Measurements from ENCODE around the gene ALKBH7.

DNA sequence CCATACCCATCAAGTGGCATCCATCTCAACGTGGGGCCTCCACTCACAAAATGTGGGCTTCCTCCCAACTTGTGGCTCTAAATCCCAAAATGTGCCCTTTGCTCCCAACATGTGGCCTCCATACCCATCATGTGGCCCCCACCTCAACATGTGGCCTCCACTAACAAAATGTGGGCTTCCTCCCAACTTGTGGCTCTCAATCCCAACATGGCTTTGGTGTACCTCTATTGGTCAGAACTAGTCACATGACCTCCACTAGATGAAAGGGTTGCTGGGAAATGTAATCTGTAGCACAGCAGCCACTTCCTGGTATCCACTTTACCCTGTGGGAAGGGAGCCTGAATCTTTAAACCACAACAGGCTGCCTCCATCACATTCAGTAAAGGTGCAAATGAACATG lies 29.1 kb upstream of the ALKBH7 start:
- TF ChIP-seq CHD2 (IDR thresholded peaks at IDR 0.05; ENCODE audit: low read length, partially characterized antibody) (no peak), JUND (IDR thresholded peaks at IDR 0.05) (no peak), FOXM1 (IDR thresholded peaks at IDR 0.05; ENCODE audit: low read depth) (no peak), EP300 (IDR thresholded peaks at IDR 0.05; ENCODE audit: borderline replicate concordance in 1 of 2, low read depth in 1 of 2, low read length in 1 of 2) (no peak), MXI1 (IDR thresholded peaks at IDR 0.05; ENCODE audit: low read depth, low read length) (no peak), RAD21 (IDR thresholded peaks at IDR 0.05; ENCODE audit: low read length) (no peak), ELF1 (IDR thresholded peaks at IDR 0.05) (no peak)
- TF ChIP-seq, protein P1, sequence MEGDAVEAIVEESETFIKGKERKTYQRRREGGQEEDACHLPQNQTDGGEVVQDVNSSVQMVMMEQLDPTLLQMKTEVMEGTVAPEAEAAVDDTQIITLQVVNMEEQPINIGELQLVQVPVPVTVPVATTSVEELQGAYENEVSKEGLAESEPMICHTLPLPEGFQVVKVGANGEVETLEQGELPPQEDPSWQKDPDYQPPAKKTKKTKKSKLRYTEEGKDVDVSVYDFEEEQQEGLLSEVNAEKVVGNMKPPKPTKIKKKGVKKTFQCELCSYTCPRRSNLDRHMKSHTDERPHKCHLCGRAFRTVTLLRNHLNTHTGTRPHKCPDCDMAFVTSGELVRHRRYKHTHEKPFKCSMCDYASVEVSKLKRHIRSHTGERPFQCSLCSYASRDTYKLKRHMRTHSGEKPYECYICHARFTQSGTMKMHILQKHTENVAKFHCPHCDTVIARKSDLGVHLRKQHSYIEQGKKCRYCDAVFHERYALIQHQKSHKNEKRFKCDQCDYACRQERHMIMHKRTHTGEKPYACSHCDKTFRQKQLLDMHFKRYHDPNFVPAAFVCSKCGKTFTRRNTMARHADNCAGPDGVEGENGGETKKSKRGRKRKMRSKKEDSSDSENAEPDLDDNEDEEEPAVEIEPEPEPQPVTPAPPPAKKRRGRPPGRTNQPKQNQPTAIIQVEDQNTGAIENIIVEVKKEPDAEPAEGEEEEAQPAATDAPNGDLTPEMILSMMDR (IDR thresholded peaks at IDR 0.05) = no peak
- TF ChIP-seq, protein P2, sequence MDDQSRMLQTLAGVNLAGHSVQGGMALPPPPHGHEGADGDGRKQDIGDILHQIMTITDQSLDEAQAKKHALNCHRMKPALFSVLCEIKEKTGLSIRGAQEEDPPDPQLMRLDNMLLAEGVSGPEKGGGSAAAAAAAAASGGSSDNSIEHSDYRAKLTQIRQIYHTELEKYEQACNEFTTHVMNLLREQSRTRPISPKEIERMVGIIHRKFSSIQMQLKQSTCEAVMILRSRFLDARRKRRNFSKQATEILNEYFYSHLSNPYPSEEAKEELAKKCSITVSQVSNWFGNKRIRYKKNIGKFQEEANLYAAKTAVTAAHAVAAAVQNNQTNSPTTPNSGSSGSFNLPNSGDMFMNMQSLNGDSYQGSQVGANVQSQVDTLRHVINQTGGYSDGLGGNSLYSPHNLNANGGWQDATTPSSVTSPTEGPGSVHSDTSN (IDR thresholded peaks at IDR 0.05) = no peak
- TF ChIP-seq, protein P3, sequence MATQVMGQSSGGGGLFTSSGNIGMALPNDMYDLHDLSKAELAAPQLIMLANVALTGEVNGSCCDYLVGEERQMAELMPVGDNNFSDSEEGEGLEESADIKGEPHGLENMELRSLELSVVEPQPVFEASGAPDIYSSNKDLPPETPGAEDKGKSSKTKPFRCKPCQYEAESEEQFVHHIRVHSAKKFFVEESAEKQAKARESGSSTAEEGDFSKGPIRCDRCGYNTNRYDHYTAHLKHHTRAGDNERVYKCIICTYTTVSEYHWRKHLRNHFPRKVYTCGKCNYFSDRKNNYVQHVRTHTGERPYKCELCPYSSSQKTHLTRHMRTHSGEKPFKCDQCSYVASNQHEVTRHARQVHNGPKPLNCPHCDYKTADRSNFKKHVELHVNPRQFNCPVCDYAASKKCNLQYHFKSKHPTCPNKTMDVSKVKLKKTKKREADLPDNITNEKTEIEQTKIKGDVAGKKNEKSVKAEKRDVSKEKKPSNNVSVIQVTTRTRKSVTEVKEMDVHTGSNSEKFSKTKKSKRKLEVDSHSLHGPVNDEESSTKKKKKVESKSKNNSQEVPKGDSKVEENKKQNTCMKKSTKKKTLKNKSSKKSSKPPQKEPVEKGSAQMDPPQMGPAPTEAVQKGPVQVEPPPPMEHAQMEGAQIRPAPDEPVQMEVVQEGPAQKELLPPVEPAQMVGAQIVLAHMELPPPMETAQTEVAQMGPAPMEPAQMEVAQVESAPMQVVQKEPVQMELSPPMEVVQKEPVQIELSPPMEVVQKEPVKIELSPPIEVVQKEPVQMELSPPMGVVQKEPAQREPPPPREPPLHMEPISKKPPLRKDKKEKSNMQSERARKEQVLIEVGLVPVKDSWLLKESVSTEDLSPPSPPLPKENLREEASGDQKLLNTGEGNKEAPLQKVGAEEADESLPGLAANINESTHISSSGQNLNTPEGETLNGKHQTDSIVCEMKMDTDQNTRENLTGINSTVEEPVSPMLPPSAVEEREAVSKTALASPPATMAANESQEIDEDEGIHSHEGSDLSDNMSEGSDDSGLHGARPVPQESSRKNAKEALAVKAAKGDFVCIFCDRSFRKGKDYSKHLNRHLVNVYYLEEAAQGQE (IDR thresholded peaks at IDR 0.05; ENCODE audit: low read depth, low read length) = no peak
- TF ChIP-seq, protein P4, sequence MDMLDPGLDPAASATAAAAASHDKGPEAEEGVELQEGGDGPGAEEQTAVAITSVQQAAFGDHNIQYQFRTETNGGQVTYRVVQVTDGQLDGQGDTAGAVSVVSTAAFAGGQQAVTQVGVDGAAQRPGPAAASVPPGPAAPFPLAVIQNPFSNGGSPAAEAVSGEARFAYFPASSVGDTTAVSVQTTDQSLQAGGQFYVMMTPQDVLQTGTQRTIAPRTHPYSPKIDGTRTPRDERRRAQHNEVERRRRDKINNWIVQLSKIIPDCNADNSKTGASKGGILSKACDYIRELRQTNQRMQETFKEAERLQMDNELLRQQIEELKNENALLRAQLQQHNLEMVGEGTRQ (IDR thresholded peaks at IDR 0.05; ENCODE audit: borderline replicate concordance, low read depth, low read length) = no peak
- TF ChIP-seq, protein P5, sequence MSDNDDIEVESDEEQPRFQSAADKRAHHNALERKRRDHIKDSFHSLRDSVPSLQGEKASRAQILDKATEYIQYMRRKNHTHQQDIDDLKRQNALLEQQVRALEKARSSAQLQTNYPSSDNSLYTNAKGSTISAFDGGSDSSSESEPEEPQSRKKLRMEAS (IDR thresholded peaks at IDR 0.05; ENCODE audit: low read depth) = no peak
